OCI-LY1 (cell line): ENCODE measurements around the gene CLCA4.

Source experiments
- CTCF ChIP-seq: fragments of 200-600 bp; sonication (generic), shearing (Covaris generic); IDR thresholded peaks from 2 replicates; pipeline ENCODE4 v1.5.1; 2017; ENCODE audit warnings: mild to moderate bottlenecking, antibody characterized with exemption, low read length, moderate library complexity, mixed read lengths
- EZH2 ChIP-seq: fragments of 200-600 bp; sonication (generic), shearing (Covaris generic); IDR thresholded peaks from 2 replicates; pipeline ENCODE4 v1.8.0; 2017; ENCODE audit warnings: borderline replicate concordance, mixed run types, mild to moderate bottlenecking, antibody characterized with exemption, low read length, moderate library complexity, mixed read lengths

GRCh38 chr1:86582161-86582560, 35.3 kb downstream of the CLCA4 start:
- TF ChIP-seq CTCF (no peak), EZH2 (no peak)
